ENCODE data around the gene RHOT2.

RHOT2 gene

DNA sequence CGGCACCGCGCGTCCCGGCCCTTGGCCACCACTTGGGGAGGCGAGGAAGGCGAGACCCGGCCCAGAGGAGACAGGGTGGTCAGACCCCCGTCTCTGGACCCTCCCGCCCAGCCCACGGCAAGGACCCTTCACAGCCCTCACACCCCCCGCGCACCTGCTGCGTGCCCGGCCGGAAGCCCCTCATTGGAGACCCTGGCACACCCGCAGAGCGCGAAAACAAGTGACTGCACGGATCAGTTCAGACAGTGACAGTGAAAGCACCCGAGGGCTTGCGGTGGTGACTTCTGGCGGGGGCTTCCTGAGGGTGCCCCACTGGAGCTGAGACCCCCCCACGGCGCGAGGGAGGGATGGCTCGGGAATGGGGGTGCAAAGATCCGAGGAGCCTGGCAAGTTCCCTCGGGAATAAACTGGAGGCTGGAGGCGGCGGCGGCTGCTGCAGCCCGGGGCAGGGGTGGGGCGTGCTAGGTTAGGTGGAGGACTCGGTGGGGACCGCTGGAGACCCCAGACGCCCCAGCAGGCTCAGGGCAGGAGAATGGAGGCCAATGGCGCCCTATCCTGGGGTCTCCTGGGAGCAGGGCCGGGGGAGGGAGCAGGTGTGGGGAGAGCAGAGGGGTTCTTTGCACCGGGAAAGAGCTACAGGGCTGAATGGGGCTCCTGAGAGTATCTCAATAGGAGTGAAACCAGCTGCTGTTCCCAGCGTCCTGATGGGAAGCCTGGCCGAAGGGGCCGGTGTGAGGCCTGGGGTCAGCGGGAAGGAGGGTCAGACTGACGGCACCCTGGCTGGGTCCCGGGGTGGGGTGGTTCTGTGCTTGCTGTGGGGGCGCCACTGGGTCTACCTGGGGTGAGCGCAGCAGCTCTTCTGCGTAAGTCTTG, 38.5 kb downstream of the RHOT2 start:
- DNase-seq (ENCODE audit: insufficient read length, low spot score) (no peak), FAIRE-seq (no peak)
- TF ChIP-seq POLR2A (IDR thresholded peaks at IDR 0.05; ENCODE audit: low read depth, low read length): no peak

DNA sequence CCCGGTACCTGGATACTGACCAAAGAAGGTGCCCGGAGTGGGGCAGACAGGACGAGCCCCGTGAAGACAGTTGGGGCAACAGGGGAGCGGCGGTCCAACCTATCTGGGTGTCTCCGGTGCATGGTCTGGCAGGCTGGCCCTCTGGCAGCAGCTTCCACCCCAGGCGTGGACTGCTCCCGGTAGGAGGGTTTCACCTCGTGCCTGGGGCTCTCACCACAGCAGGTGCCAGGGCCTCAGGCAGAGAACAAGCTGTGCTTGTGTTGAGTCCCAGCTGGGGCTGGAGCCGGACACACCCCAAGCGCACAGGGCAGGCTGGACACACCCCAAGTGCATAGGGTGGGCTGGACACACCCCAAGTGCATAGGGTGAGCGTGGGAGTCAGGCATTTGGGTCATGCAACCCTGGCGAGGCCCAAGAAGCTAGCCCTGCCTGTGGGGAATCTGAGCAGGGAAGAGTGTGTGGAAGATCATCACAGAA, 39.2 kb downstream of the RHOT2 start:
- TF ChIP-seq POLR2A (IDR thresholded peaks at IDR 0.05; ENCODE audit: low read depth, low read length): no peak
- DNase-seq (ENCODE audit: insufficient read length, low spot score): no peak
- no peak for FAIRE-seq

DNA sequence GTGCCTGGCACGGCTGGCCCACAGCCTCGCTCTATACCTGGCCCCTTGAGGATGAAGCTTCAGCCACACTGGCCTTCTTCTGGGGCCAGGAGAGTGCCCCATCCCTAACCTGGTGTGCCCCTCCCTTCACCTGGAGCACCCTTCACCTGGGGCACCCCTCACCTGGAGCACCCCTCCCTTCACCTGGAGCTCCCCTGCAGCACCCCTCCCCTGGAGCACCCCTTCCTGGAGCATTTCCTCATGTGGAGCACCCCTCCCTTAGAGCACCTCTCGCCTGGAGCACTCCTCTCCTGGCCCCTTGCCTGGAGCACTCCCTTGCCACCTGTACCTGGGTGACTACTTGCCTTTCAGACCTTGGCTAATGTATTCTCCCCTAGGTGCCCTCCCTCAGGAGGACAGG, 40.1 kb downstream of the RHOT2 start:
- no peak for FAIRE-seq
- TF ChIP-seq POLR2A (IDR thresholded peaks at IDR 0.05; ENCODE audit: low read depth, low read length): no peak

DNA sequence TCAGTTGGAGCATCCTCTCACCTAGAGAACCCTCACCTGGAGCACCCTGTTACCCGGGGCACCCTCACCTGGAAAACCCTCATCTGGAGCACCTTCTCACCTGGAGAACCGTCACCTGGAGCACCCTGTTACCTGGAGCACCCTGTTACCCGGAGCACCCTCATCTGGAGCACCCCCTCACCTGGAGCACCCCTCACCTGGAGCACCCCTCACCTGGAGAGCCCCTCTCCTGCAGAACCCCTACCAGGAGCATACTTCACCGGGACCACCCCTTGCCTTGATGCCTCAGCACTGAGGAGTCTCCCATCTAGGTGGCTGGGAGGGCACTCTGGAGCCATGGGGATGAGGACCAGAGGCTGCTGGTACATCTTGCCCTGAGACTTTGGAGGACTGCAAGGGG, 41.0 kb downstream of the RHOT2 start:
- no peak for TF ChIP-seq POLR2A (IDR thresholded peaks at IDR 0.05; ENCODE audit: low read depth, low read length)
- no peak for FAIRE-seq
- no peak for DNase-seq (ENCODE audit: insufficient read length, low spot score)

More for the DNA sequence above, 40.1 kb downstream of the RHOT2 start:
- no peak for DNase-seq (ENCODE audit: insufficient read length, low spot score)

DNA sequence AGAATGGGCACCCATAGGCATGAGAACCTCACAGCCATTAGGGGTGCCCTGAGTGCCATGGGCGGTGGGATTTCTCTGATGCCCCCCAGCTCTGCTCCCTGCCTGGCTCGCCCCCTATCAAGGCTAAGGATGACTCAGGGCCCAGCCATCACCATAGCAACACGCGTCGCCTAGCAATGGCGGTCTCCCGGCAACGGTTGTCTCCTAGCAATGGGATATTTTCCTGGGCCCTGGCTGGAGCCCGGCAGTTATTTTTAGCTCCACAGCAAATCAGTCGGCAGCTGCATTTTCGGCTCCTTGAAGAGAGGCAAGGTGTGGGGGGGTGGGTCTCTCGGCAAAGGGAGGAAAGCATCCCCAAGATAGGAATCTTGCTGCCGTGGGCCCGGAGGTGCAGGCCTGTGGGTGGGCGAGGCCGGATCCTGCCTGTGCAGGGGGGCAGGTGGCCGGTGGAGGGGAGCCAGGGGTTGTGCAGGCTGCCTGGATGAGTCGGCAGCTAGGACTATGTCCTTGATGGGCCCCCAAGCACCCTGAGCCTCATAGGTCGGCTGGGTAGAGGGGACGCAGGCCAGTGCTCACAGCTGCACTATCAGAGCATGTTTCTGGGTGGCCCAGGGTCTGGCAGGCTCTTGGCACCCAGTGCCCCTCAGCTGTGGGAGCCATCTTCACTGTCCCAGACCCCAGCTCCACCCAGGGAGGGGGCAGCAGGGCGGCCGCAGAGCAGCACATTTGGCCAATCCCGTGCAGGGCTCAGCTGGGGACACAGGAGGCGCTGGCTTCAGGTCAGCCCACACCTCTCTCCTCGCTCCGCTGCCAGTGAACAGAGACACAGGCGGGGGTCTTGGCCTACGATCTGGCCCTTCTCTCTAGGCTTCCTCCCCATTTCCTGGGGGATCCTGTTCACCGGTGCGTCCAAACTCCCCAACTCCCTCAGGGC, 41.9 kb downstream of the RHOT2 start:
- peak; percentile 91 for DNase-seq (ENCODE audit: insufficient read length, low spot score)
- FAIRE-seq: no peak
- TF ChIP-seq POLR2A (IDR thresholded peaks at IDR 0.05; ENCODE audit: low read depth, low read length): no peak

DNA sequence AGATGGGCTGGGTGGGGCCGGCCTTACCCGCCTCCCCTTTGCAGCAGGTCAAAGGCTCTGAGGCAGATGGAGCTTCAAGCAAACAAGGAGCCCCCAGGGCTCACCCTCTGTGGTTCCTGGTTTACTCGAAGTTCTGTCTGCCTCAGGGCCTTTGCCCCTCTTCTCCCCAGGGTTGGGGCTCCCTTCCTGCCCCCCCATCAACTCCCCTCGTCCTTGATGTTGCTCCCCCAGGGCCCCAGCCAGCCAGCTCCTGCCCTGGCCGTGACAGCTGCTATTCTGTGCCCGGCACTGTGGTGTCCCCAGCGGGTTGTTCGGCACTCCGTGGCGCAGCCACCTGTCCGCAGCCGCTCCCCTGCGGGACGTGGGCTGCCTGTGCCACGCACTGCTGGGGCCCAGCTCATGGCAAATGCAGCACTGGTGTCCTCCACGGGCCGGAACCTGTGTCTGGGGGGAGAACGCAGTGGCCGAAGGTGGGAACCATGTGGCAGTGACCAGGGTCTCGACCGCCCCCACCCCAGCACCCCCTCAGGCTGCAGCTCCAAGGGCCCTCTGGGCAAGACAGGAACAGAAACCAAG, 42.7 kb downstream of the RHOT2 start:
- DNase-seq (ENCODE audit: insufficient read length, low spot score): no peak
- FAIRE-seq: no peak
- TF ChIP-seq POLR2A (IDR thresholded peaks at IDR 0.05; ENCODE audit: low read depth, low read length): no peak

DNA sequence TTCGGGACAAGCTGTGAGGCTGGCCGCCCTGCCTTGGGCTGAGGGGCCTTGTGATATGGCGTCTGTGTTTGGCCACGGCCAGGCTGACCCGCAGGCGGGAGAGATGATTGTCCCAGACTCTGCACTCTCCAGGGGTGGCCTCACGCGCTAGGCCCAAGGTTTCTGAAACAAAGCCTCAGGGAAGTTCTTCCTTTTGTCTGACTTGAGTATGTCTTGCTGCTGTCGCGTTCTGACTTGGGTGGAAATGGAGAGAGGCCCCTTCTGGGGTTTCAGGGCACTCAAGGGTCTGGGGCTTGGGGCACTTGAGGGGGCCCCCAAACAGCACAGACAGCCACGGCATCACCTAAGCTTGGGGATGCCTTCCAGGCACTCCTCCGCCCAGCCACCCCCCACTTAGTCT, 43.2 kb downstream of the RHOT2 start:
- no peak for FAIRE-seq
- TF ChIP-seq POLR2A (IDR thresholded peaks at IDR 0.05; ENCODE audit: low read depth, low read length): no peak
- DNase-seq (ENCODE audit: insufficient read length, low spot score): no peak

DNA sequence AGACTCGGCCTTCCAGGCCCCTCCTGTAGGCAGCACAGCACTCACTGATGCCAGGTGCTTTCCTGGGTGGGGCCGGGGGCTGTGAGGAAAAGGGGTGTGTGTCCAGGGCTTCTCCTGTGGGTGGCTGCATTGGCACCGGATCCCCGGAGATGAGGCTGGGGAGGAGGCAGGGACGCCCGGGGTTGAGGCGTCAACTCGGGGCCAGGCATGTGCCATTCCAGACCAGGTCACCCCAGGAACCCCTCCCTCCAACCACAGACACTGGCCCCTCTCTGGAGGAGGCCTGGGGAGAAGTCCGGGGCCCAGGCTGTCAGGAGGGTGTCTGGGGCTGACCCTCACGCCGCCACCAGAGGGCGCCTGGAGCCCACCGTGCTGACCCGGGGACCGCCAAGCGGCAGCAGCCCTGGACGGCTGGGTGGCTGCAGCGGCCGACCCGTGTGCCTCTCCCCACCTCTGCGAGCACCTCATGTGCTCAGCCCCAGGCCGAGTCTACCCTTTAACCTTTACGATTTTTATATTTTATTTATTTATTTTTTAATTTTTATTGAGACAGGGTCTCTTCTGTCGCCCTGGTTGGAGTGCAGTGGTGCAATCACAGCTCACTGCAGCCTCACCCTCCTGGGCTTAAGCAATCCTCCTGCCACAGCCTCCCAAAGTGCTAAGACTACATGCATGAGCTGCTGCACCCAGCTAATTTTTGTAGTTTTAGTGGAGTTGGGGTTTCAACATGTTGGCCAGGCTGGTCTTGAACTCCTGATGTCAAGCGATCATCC, 43.8 kb downstream of the RHOT2 start:
- DNase-seq (ENCODE audit: insufficient read length, low spot score): peak; percentile 93
- no peak for TF ChIP-seq POLR2A (IDR thresholded peaks at IDR 0.05; ENCODE audit: low read depth, low read length)
- no peak for FAIRE-seq

DNA sequence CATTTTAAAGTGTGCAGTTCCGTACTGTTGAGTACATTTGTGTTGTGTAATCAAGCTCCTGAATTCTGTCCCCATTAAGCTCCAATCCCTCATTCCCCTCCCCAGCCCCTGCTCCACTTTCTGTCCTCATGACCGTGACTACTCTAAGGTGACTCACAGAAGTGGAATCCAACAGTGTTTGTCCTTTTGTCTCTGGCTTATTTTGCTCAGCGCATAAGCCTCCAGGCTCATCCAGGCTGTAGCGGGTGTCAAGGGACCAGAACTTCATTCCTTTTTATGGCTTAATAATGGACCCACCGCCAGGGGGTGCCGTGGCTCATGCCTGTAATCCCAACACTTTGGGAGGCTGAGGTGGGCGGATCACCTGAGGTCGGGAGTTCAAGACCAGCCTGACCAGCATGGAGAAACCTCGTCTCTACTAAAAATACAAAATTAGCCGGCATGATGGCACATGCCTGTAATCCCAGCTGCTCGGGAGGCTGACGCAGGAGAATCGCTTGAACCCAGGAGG, 44.9 kb downstream of the RHOT2 start:
- FAIRE-seq (peak; percentile 93), DNase-seq (ENCODE audit: insufficient read length, low spot score) (peak; percentile 96)

DNA sequence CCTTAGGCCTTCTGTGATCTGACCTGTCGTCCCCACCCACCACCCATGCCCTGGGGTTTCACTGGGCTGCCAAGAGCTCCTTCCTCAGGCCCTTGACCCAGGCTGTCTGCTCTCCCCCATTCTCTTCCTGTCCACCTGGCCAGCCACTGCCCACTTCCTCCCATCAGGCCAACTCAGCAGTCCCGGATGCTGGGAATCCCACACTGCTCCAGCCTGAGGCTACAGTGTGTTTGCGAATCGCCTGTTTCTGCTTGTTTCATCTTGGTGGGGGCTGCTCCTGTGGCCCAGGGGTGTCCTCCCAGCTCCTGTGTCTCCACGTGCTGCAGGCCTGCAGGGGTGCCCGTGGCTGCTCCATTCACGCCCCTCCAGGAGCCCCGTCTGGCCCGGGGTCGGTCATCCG, 46.1 kb downstream of the RHOT2 start:
- DNase-seq (ENCODE audit: insufficient read length, low spot score) (no peak), FAIRE-seq (no peak)
- no peak for TF ChIP-seq POLR2A (IDR thresholded peaks at IDR 0.05; ENCODE audit: low read depth, low read length)

DNA sequence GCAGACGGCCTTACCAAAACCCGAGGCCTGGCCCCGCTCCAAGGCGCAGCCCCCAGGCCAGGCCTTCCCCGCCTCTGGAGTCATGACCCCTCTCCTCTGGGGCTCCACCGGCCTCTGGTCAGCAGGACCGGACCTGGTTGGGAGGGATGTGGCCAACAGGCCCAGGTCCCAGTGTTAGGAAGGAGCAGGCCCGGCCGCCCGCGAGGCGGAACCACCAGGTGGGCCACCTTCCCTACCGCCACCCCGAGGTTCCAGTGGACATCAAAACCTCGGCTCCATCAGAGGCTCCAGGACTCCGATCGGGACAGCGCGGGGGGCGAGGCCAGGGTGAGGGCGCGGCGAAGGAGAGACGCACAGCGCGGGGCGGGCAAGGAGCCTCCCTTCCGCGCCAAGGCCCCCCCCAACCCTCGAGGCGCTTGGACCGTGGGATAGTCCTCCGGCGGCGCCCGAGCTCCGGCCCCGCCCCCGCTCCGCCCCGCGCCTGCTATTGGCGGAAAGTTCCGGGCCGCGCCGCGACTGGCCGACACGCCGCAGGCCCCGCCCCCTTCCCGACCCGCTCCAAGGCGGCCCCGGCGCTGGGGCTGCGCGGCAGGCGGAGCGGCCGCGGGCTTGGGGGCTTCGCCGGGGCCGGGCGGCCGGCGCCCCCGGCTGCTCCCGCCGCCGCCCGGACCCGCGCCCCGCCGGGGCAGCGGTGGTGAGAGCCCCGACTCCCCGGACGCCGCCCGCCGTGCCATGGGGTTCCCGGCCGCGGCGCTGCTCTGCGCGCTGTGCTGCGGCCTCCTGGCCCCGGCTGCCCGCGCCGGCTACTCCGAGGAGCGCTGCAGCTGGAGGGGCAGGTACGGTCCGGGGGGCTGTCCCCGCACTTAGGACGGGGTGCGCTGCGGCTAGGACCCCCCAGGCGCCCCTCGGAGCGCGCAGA, 46.9 kb downstream of the RHOT2 start, which contains the start of gene METRN:
Gene METRN (plus strand): TSS at position 561 of the 919 bp plus-strand sequence. CDS start 172 bp downstream, at position 733.
- no peak for FAIRE-seq
- DNase-seq (ENCODE audit: insufficient read length, low spot score): peak; percentile 93
- 0 out of 2 replicates have a peak, but pooled peaks have one; percentile 16 for TF ChIP-seq POLR2A (IDR thresholded peaks at IDR 0.05; ENCODE audit: low read depth, low read length)
